GM23338 (cell line): ENCODE results near the gene KAZALD1. TPM values are rescaled to one million over a fixed set of nuclear protein-coding genes. Genes with fewer than 3 reads are reported as not detected.

Experiments used
- ATAC-seq: fragments of 200-7000 bp; cut with Tn5 transposase; 3 replicates; pipeline ENCODE4 v1.9.1; 2020
- DNase-seq: peaks from one replicate; pipeline ENCODE4 v3.0.0-alpha.2; 2015; ENCODE audit warnings: low spot score
- H2AFZ ChIP-seq: fragments of 200-600 bp; sonication (generic); 2 replicates; pipeline ENCODE4 v1.8.0; 2016; ENCODE audit warnings: antibody characterized with exemption, mild to moderate bottlenecking, moderate library complexity
- H3F3A ChIP-seq: fragments of 200-600 bp; sonication (generic); replicated peaks from 2 replicates; pipeline ENCODE4 v1.8.0; 2017; ENCODE audit warnings: antibody characterized with exemption, mixed run types, low read depth
- H3K27ac ChIP-seq: fragments of 200-600 bp; sonication (generic); 2 replicates; pipeline ENCODE4 v1.6.1; 2016; ENCODE audit warnings: low read depth
- H3K27me3 ChIP-seq: fragments of 200-600 bp; sonication (generic); 2 replicates; pipeline ENCODE4 v1.8.0; 2016; ENCODE audit warnings: mild to moderate bottlenecking, mixed run types, moderate library complexity; ENCODE audit not compliant: insufficient read depth
- H3K36me3 ChIP-seq: fragments of 200-600 bp; sonication (generic); 2 replicates; pipeline ENCODE4 v1.8.0; 2016; ENCODE audit warnings: mild to moderate bottlenecking; ENCODE audit not compliant: insufficient read depth
- H3K4me1 ChIP-seq: fragments of 200-600 bp; sonication (generic); 2 replicates; pipeline ENCODE4 v1.8.0; 2016; ENCODE audit warnings: mild to moderate bottlenecking, moderate library complexity; ENCODE audit not compliant: insufficient read depth
- H3K4me2 ChIP-seq: fragments of 200-600 bp; sonication (generic); 2 replicates; pipeline ENCODE4 v1.7.1; 2017; ENCODE audit warnings: mixed run types
- H3K4me3 ChIP-seq: fragments of 200-600 bp; sonication (generic); 2 replicates; pipeline ENCODE4 v1.6.1; 2016; ENCODE audit warnings: mixed run types
- H3K79me2 ChIP-seq: fragments of 200-600 bp; sonication (generic); replicated peaks from 2 replicates; pipeline ENCODE4 v1.8.0; 2017; ENCODE audit warnings: mild to moderate bottlenecking; ENCODE audit not compliant: insufficient read depth
- H3K9me2 ChIP-seq: fragments of 200-600 bp; sonication (generic); 2 replicates; pipeline ENCODE4 v1.8.0; 2017; ENCODE audit not compliant: insufficient read depth
- H4K20me1 ChIP-seq: fragments of 200-600 bp; sonication (generic); replicated peaks from 2 replicates; pipeline ENCODE4 v1.8.0; 2017; ENCODE audit warnings: mild to moderate bottlenecking; ENCODE audit not compliant: insufficient read depth
- H3K27ac Mint-ChIP-seq: 2 replicates; pipeline ENCODE4 v1.8.0; 2020; ENCODE audit warnings: inconsistent platforms, mild to moderate bottlenecking, moderate library complexity, mixed read lengths
- H3K27me3 Mint-ChIP-seq: 3 replicates; pipeline ENCODE4 v1.8.0; 2022; ENCODE audit warnings: low read depth, mild to moderate bottlenecking, moderate library complexity, mixed read lengths, inconsistent platforms; ENCODE audit not compliant: insufficient read depth, poor library complexity
- H3K36me3 Mint-ChIP-seq: 3 replicates; pipeline ENCODE4 v1.8.0; 2021; ENCODE audit warnings: low read depth, mild to moderate bottlenecking, inconsistent platforms, moderate library complexity, mixed read lengths
- H3K4me1 Mint-ChIP-seq: 3 replicates; pipeline ENCODE4 v1.8.0; 2020; ENCODE audit warnings: mild to moderate bottlenecking, inconsistent platforms, mixed read lengths
- H3K4me3 Mint-ChIP-seq: 3 replicates; pipeline ENCODE4 v1.8.0; 2021; ENCODE audit warnings: moderate library complexity, mild to moderate bottlenecking, inconsistent platforms, mixed read lengths
- H3K9me3 Mint-ChIP-seq: 3 replicates; pipeline ENCODE4 v1.8.0; 2020; ENCODE audit warnings: moderate library complexity, mild to moderate bottlenecking, inconsistent platforms, mixed read lengths
- CREB1 ChIP-seq: fragments of 250-450 bp; sonication (Bioruptor Pico); IDR thresholded peaks from 2 replicates; pipeline ENCODE4 v1.5.0; 2020; ENCODE audit warnings: low read depth, mild to moderate bottlenecking, moderate library complexity
- CTCF ChIP-seq, 2 experiments: fragments of 200-600 bp in 1 of 2; sonication (generic) in 1 of 2; conservative IDR thresholded peaks; 2 replicates each; pipeline versions ENCODE4 v1.5.1 to v1.6.1; 2016 to 2017; ENCODE audit warnings: antibody characterized with exemption in 2 of 2, low read depth in 2 of 2, mild to moderate bottlenecking in 2 of 2, moderate library complexity in 1 of 2
- polyA plus RNA-seq: library from polyadenylated mRNA; unstranded; fragments of >200 nt; fragmentation: Nextera tagmentation; extraction: Ambion mirVana; gene quantifications from 2 replicates; pipeline ENCODE4 v1.2.1, GENCODE V29; 2016
- total RNA-seq: library from RNA; depleted of rRNA; stranded (reverse); fragments of >200 nt; shearing (Covaris generic); gene quantifications from 2 replicates; pipeline ENCODE4 v1.2.3, GENCODE V29; 2014
- TF ChIP-seq, protein P1 (sequence below): fragments of 250-450 bp; sonication (Bioruptor Pico); IDR thresholded peaks from 2 replicates; pipeline ENCODE4 v1.5.0; 2020; ENCODE audit warnings: mild to moderate bottlenecking, moderate library complexity

The KAZALD1 gene
- total and polyA plus RNA-seq, 2 experiments from 2014 or later = 0.27 to 1.3 TPM

GRCh38 chr10:101046332-101047238 lies 15.2 kb upstream of the KAZALD1 start:
- peak overlapping the region; percentile 49 for H3K4me3 ChIP-seq
- no peaks in the 10 kb centered on the region for H3K9me2 ChIP-seq
- no peak overlapping the region for H2AFZ ChIP-seq
- TF ChIP-seq, protein P1, sequence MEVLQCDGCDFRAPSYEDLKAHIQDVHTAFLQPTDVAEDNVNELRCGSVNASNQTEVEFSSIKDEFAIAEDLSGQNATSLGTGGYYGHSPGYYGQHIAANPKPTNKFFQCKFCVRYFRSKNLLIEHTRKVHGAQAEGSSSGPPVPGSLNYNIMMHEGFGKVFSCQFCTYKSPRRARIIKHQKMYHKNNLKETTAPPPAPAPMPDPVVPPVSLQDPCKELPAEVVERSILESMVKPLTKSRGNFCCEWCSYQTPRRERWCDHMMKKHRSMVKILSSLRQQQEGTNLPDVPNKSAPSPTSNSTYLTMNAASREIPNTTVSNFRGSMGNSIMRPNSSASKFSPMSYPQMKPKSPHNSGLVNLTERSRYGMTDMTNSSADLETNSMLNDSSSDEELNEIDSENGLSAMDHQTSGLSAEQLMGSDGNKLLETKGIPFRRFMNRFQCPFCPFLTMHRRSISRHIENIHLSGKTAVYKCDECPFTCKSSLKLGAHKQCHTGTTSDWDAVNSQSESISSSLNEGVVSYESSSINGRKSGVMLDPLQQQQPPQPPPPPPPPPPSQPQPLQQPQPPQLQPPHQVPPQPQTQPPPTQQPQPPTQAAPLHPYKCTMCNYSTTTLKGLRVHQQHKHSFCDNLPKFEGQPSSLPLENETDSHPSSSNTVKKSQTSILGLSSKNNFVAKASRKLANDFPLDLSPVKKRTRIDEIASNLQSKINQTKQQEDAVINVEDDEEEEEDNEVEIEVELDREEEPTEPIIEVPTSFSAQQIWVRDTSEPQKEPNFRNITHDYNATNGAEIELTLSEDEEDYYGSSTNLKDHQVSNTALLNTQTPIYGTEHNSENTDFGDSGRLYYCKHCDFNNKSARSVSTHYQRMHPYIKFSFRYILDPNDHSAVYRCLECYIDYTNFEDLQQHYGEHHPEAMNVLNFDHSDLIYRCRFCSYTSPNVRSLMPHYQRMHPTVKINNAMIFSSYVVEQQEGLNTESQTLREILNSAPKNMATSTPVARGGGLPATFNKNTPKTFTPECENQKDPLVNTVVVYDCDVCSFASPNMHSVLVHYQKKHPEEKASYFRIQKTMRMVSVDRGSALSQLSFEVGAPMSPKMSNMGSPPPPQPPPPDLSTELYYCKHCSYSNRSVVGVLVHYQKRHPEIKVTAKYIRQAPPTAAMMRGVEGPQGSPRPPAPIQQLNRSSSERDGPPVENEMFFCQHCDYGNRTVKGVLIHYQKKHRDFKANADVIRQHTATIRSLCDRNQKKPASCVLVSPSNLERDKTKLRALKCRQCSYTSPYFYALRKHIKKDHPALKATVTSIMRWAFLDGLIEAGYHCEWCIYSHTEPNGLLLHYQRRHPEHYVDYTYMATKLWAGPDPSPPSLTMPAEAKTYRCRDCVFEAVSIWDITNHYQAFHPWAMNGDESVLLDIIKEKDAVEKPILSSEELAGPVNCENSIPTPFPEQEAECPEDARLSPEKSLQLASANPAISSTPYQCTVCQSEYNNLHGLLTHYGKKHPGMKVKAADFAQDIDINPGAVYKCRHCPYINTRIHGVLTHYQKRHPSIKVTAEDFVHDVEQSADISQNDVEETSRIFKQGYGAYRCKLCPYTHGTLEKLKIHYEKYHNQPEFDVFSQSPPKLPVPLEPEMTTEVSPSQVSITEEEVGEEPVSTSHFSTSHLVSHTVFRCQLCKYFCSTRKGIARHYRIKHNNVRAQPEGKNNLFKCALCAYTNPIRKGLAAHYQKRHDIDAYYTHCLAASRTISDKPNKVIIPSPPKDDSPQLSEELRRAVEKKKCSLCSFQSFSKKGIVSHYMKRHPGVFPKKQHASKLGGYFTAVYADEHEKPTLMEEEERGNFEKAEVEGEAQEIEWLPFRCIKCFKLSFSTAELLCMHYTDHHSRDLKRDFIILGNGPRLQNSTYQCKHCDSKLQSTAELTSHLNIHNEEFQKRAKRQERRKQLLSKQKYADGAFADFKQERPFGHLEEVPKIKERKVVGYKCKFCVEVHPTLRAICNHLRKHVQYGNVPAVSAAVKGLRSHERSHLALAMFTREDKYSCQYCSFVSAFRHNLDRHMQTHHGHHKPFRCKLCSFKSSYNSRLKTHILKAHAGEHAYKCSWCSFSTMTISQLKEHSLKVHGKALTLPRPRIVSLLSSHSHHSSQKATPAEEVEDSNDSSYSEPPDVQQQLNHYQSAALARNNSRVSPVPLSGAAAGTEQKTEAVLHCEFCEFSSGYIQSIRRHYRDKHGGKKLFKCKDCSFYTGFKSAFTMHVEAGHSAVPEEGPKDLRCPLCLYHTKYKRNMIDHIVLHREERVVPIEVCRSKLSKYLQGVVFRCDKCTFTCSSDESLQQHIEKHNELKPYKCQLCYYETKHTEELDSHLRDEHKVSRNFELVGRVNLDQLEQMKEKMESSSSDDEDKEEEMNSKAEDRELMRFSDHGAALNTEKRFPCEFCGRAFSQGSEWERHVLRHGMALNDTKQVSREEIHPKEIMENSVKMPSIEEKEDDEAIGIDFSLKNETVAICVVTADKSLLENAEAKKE (CRISPR knock-in tag) = no peak
- TF ChIP-seq CTCF (conservative IDR thresholded peaks at IDR 0.05; ENCODE audit: low read depth in 2 of 2) (peak in 1 of 2 experiments; percentile 12; a peak in 1 of 4 replicates), CREB1 (CRISPR knock-in tag) (no peak)
- peak; percentile 75 for DNase-seq
- peak; percentile 22 for ATAC-seq
- peaks cover 83% of the 10 kb centered on the region for H3K27me3 Mint-ChIP-seq
- no peaks in the 10 kb centered on the region for H3K36me3 ChIP-seq
- no peak overlapping the region for H3K27ac ChIP-seq
- no peaks in the 10 kb centered on the region for H3K79me2 ChIP-seq
- peaks cover 42% of the 10 kb centered on the region for H3K4me1 ChIP-seq
- H3K27me3 ChIP-seq = peaks cover 93% of the 10 kb centered on the region
- no peaks in the 10 kb centered on the region for H3K36me3 Mint-ChIP-seq
- H3K9me3 Mint-ChIP-seq = no peaks in the 10 kb centered on the region
- H3F3A ChIP-seq = peaks cover 19% of the 10 kb centered on the region
- H3K27ac Mint-ChIP-seq = no peak overlapping the region
- H4K20me1 ChIP-seq = peaks cover 24% of the 10 kb centered on the region
- peak overlapping the region; percentile 78 for H3K4me2 ChIP-seq
- H3K4me1 Mint-ChIP-seq = peaks cover 47% of the 10 kb centered on the region
- H3K4me3 Mint-ChIP-seq = peak overlapping the region; percentile 61
